Heart left ventricle (tissue), 16 donors: Measurements from ENCODE around the gene NBPF1. TPM values are rescaled to one million over a fixed set of nuclear protein-coding genes. Genes with fewer than 3 reads are reported as not detected.
"Not testable (repeated sequence)": the region's sequence is repeated elsewhere in the genome, so short reads cannot be mapped to it uniquely, and the experiment has no call there.

Experiments used
- ATAC-seq, 4 donors: fragments of 200-7000 bp; cut with Tn5 transposase; one replicate each; pipeline ENCODE4 v1.9.1; 2020 to 2022; ENCODE audit warnings: moderate library complexity in 4 of 4, mild to moderate bottlenecking in 3 of 4, moderate number of reproducible peaks in 1 of 4
- DNase-seq, 5 donors: peaks; one replicate each; pipeline ENCODE4 v3.0.0-alpha.2; 2020
- H3K27ac ChIP-seq, 12 donors: fragments of 200-600 bp; sonication (generic) in 4 of 12; one replicate each; pipeline versions ENCODE4 v1.5.0 to v1.8.0; 2016 to 2022; ENCODE audit warnings: mild to moderate bottlenecking in 2 of 12
- H3K27me3 ChIP-seq, 9 donors: fragments of 200-600 bp; sonication (generic) in 2 of 9; one replicate each; pipeline versions ENCODE4 v1.5.1 to v1.8.0; 2016 to 2022; ENCODE audit warnings: mild to moderate bottlenecking in 3 of 9
- H3K36me3 ChIP-seq, 9 donors: fragments of 200-600 bp; sonication (generic) in 2 of 9; one replicate each; pipeline versions ENCODE4 v1.5.0 to v1.8.0; 2018 to 2022; ENCODE audit warnings: mild to moderate bottlenecking in 2 of 9
- H3K4me1 ChIP-seq, 12 donors: fragments of 200-600 bp; sonication (generic) in 4 of 12; one replicate each; pipeline versions ENCODE4 v1.5.0 to v1.8.0; 2016 to 2022; ENCODE audit warnings: mild to moderate bottlenecking in 3 of 12
- H3K4me3 ChIP-seq, 12 donors: fragments of 200-600 bp; sonication (generic) in 4 of 12; one replicate each; pipeline versions ENCODE4 v1.5.0 to v1.8.0; 2017 to 2022; ENCODE audit warnings: mild to moderate bottlenecking in 9 of 12, moderate library complexity in 4 of 12
- H3K9me3 ChIP-seq, 12 donors: fragments of 200-600 bp; sonication (generic) in 4 of 12; one replicate each; pipeline versions ENCODE4 v1.5.0 to v1.8.0; 2016 to 2022; ENCODE audit warnings: mild to moderate bottlenecking in 1 of 12
- WGBS, 4 donors: extraction: QIAGEN DNeasy Blood & Tissue Kit in 2 of 4; methylation state at CpG; one replicate each; pipeline versions ENCODE4 v1.1.5 to v1.1.7; 2013 to 2018; 5-methylcytosine and 5-hydroxymethylcytosine counted together
- intact Hi-C, 10 donors: fragments of 100-400 bp; cut with DNase I; formaldehyde crosslinking; loops; one replicate each; pipeline versions ENCODE4 v1.11.1 to v1.14.2; 2022
- polyA plus RNA-seq, 2 donors: library from polyadenylated mRNA; stranded (reverse); fragments of 200-250 nt; gene quantifications; one replicate each; pipeline ENCODE4 v1.2.3, GENCODE V29; 2013
- total RNA-seq, 9 donors: library from RNA; depleted of rRNA in 2 of 9; stranded (reverse); fragments of >200 nt in 2 of 9; fragmentation: NEBNext Ultra II Directional in 3 of 9; extraction: Animal tissue kit (Norgen Biotek cat#: 25700) in 3 of 9; gene quantifications; one replicate each; pipeline versions ENCODE4 v1.1.0 to v1.2.4, GENCODE V29; 2016 to 2023
- donor health status: ischemic (EF 13 %, LVEDD 7.1; RV severe dilation, severe dysfunction).
- donor health status: healthy with polysubstance abuse.
- donor health status: DM: no; HTN: yes; CAD: no.
- donor health status: DM: no; HTN: no; CAD: no.
- donor health status: ischemic (EF 25% LVEDD 6.9; RV normal size, moderate dysfunction).
- donor health status: ischemic (EF 25% LVEDD 5.7; RV mildly dilated, moderate dysfunction).
- donor health status: healthy.
- donor health status: DM: yes; HTN: yes; CAD: no.
- donor health status: ischemic (EF 35%, LVEDD 5.7; RV mildly dilated, moderate dysfunction).
- donor health status: nonischemic (EF 11% LVEDD 7.7; RV severe dilation, severe dysfunction).
- donor health status: DM: yes; HTN: yes; CAD: no.
- donor health status: PGD.
- donor health status: ischemic (EF 29% LVEDD 5.4; RV normal size, mild dysfunction).
- donor health status: nonischemic (EF 23%, LVEDD 6.1; RV moderate dilation, normal function).

NBPF1 gene
- total and polyA plus RNA-seq, 11 donors = 4.4 to 18.2 (median 12.0) TPM

DNA sequence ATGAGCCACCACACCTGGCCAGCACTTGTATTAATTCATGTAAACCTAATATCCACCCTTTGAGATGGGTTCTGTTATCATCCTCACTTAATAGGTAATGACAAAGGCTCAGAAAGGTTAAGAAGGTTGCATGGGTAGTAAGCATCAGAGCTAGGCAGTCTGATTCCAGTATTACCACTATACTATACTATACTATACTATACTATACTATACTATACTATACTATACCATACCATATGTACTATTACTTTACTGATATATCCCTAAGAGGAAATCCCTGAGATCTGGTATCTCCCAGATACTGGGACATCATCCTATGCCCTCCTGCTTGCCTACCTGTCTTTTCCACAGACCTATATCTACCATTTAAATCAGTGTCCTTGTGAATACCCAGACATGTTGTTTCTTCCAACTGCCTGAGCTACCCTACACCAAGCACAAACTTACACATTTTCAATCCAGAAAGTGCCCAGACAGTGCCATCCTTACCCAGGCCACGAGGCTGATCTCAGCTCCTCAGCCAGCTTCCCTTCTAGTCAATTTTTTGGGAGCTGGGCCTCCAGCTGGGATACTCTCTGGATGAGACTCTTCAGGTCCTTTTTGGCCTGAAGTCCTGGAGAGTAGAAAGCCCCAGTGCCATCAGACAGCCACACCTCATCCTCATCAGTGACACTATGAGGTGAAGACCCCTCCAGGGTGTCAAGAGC is 63.0 kb downstream of the NBPF1 start:
- intact Hi-C loops, H3K36me3 ChIP-seq, H3K9me3 ChIP-seq, H3K4me3 ChIP-seq, H3K4me1 ChIP-seq, ATAC-seq, DNase-seq, H3K27ac ChIP-seq: not testable (repeated sequence)
- 60 to 84% (median 74%) methylated on average over 1 of the region's 1 CpG for WGBS, 4 donors
- H3K27me3 ChIP-seq = peaks cover 0 to 11% (median 0%) of the 10 kb centered on the region in 9 donors

GRCh38 chr1:16549545-16549944 is 63.8 kb downstream of the NBPF1 start:
- H3K27ac ChIP-seq, H3K4me1 ChIP-seq, ATAC-seq, H3K9me3 ChIP-seq, H3K4me3 ChIP-seq, intact Hi-C loops, H3K36me3 ChIP-seq, DNase-seq: not testable (repeated sequence)
- H3K27me3 ChIP-seq = peaks cover 0 to 13% (median 0%) of the 10 kb centered on the region in 9 donors
- 44 to 66% (median 53%) methylated on average over 1 of the region's 1 CpG for WGBS, 4 donors

DNA sequence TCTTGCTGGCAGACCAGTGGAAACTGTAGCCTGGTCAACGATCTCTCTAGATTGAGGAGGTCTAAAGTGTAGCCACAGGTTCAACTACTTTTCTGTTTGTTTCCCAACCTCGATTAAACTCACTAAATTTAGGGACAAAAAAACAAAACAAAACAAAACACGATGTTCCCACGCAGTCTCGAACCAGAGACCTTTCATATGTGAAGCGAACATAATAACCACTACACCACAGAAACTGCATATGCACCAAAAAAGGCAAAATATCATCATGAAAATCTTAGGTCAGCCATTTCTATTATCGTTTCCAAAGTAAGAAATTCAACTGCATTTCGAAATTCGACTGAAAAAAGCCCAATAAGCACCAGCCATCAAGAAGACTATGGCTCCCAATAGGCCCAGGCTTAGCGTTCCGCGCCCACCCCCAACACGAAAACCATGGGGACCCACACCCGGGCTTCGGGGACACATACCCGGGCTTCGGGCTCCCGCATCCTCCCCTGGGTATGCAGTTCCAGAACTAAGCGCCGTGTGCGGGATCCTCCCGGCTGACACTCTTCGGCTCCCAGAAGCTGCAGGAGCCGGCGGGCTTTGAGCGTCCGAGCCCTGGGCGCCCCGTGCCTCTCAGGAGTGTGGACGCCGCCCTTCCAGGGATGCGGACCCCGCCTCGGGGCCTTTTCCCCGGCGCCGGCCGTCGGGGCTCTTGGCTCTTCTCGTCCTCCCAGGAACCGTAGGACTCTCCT is 65.7 kb downstream of the NBPF1 start:
- H3K9me3 ChIP-seq, H3K36me3 ChIP-seq, DNase-seq, ATAC-seq, H3K4me3 ChIP-seq, intact Hi-C loops, H3K4me1 ChIP-seq, H3K27ac ChIP-seq: not testable (repeated sequence)
- H3K27me3 ChIP-seq = peaks cover 0 to 17% (median 0%) of the 10 kb centered on the region in 9 donors
- 24 to 65% (median 57%) methylated on average over 5 to 26 of the region's 41 CpGs for WGBS, 4 donors

DNA sequence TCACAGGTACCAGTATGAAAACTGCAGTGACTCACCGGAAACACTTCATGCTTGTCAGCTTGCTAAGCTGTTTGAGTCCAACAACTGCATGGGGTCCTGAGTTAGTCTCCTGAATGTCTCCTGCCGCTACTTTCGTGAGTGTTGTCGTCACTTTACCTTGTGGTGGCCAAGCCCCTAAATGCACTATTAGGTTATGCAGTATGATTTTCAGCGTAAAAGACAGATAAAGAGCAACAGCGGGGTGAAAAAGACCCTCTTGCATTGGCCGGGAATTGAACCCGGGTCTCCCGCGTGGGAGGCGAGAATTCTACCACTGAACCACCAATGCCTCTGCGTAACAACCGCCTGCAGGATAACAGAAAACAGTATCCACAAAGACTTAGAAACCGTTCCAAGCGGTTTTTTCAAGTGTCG is 67.7 kb downstream of the NBPF1 start:
- H3K27ac ChIP-seq, H3K4me3 ChIP-seq, H3K4me1 ChIP-seq, H3K9me3 ChIP-seq, H3K36me3 ChIP-seq, ATAC-seq, intact Hi-C loops, DNase-seq: not testable (repeated sequence)
- WGBS, 4 donors = 27 to 41% (median 32%) methylated on average over 11 to 12 of the region's 16 CpGs
- H3K27me3 ChIP-seq = peaks cover 0 to 17% (median 0%) of the 10 kb centered on the region in 9 donors

DNA sequence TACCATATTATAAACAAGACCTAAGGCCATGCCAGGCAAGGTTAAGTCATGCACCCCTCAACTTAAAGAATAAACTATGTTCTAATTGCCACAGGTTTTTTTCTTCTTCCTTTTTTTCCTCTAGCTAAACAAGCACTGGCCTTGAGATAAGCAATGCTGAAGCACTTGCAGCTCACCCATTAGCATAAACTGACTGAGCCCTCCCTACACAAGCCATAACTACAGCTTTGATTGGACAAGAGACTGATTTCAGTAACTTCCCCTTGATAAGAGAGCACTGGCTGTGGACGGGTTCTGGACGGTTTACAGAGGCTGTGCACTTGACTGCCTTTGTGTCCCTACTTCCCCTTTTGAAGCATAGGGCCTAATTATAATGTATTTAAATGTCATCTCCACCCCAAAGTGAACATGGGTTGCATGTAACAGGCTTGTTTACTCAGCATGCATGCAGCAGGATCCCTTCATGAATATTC is 72.9 kb downstream of the NBPF1 start:
- ATAC-seq, intact Hi-C loops, H3K36me3 ChIP-seq, H3K4me3 ChIP-seq, H3K27ac ChIP-seq, H3K9me3 ChIP-seq, H3K4me1 ChIP-seq, DNase-seq: not testable (repeated sequence)
- WGBS, 4 donors = 4 to 20% (median 14%) methylated on average over 1 to 2 of the region's 2 CpGs; no CpG with 5 or more reads in 1 of the 4 donors
- peaks cover 0 to 15% (median under 1%) of the 10 kb centered on the region in 9 donors for H3K27me3 ChIP-seq

DNA sequence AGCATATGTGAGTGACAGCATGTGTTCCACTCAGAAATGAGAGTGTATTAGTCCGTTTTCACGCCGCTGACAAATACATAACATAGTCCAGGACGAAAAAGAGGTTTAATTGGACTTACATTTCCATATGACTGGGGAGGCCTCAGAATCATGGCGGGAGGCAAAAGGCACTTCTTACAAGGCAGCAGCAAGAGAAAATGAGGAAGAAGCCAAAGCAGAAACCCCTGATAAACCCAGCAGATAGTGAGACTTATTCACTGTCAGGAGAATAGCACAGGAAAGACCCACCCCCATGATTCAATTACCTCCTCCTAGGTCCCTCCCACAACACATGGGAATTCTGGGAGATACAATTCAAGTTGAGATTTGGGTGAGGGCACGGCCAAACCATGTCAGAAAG is 75.8 kb downstream of the NBPF1 start:
- H3K9me3 ChIP-seq, H3K27ac ChIP-seq, DNase-seq, ATAC-seq, H3K4me1 ChIP-seq, H3K36me3 ChIP-seq, intact Hi-C loops, H3K4me3 ChIP-seq: not testable (repeated sequence)
- H3K27me3 ChIP-seq = peaks cover 0 to 27% (median 9%) of the 10 kb centered on the region in 9 donors
- 70 to 93% (median 82%) methylated on average over 5 to 6 of the region's 6 CpGs for WGBS, 4 donors

DNA sequence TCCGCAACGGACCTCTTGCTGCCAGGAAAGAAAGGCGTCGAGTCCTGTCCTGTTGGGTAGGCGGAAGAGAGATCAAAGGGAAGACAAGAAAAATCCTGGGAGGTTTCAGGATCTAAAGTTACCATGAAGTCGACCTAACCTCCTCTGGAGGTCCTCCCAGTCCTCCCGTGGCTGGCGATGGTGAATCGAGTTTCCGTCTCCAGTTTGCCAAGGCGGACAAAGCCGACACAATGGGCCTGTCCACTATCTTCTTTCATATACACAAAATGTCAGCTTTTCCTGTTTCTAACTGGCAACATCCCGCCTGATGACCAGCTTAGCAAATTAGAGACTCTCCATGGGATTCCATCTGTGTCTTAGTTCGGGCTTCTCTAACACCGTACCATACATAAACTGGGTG is 76.6 kb downstream of the NBPF1 start:
- H3K9me3 ChIP-seq, DNase-seq, ATAC-seq, H3K36me3 ChIP-seq, intact Hi-C loops, H3K4me1 ChIP-seq, H3K4me3 ChIP-seq, H3K27ac ChIP-seq: not testable (repeated sequence)
- H3K27me3 ChIP-seq = peaks cover 0 to 35% (median 14%) of the 10 kb centered on the region in 9 donors
- WGBS, 4 donors = 79 to 91% (median 83%) methylated on average over 15 of the region's 15 CpGs

GRCh38 chr1:16535898-16536297 is 77.5 kb downstream of the NBPF1 start:
- intact Hi-C loops, H3K4me1 ChIP-seq, DNase-seq, H3K36me3 ChIP-seq, H3K9me3 ChIP-seq, H3K27ac ChIP-seq: not testable (repeated sequence)
- 50 to 74% (median 61%) methylated on average over 17 to 22 of the region's 22 CpGs for WGBS, 4 donors
- peak in 1 of 4 donors; percentile 39 for ATAC-seq
- H3K27me3 ChIP-seq = peaks cover 0 to 43% (median 17%) of the 10 kb centered on the region in 9 donors
- peak overlapping the region in 3 of 12 donors; percentile 32 to 38 (median 37) for H3K4me3 ChIP-seq

DNA sequence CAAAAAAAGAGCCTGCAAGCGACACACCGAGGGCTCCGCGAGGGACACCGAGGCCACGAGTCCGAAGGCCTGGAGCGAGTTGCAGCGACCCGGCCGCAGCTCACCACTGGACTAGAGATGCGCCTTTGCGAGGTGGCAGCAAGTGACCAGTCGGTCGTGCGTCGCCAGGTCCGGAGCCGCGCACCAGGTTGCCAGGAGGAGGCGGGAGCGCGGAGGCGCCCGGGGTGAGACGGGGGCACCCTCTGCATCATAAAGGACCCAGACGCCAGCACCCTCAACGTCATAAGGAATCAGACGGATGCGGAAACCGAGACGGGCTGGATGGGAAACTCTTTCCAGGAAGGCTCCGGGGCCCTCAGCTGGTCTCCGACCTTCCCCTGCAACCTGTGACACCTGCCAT is 77.9 kb downstream of the NBPF1 start:
- ATAC-seq (peak in 1 of 4 donors; percentile 42), DNase-seq (peak in 1 of 5 donors; percentile 20)
- WGBS, 4 donors = 11 to 37% (median 24%) methylated on average over 24 to 34 of the region's 34 CpGs
- H3K9me3 ChIP-seq, H3K27ac ChIP-seq, intact Hi-C loops, H3K36me3 ChIP-seq, H3K4me1 ChIP-seq: not testable (repeated sequence)
- peaks cover 0 to 45% (median 17%) of the 10 kb centered on the region in 9 donors for H3K27me3 ChIP-seq
- H3K4me3 ChIP-seq = peak overlapping the region in 11 of 12 donors; percentile 9 to 38 (median 29)

- peak; percentile 41 to 69 (median 55) for DNase-seq
- intact Hi-C loops, H3K9me3 ChIP-seq, H3K36me3 ChIP-seq, H3K4me1 ChIP-seq: not testable (repeated sequence)
- Histone ChIP-seq H3K4me3 (peak overlapping the region in 11 of 12 donors; percentile 9 to 38 (median 29)), H3K27ac (peak overlapping the region in 1 of 12 donors; percentile 24), H3K27me3 (peaks cover 0 to 49% (median 17%) of the 10 kb centered on the region in 9 donors)
- peak; percentile 55 to 86 (median 73) for ATAC-seq
- WGBS, 4 donors = 4 to 13% (median 8%) methylated on average over 17 to 32 of the region's 43 CpGs
These were observed 78.4 kb downstream of the NBPF1 start for GRCh38 chr1:16534829-16535456.
